PC-3 (cell line): ENCODE results near the gene HOXC13. TPM values are rescaled to one million over a fixed set of nuclear protein-coding genes. Genes with fewer than 3 reads are reported as not detected.
A peak's percentile ranks its signal among the peaks of the same experiment; 100 is the strongest.

ENCODE experiments used
- ATAC-seq: fragments of 200-7000 bp; cut with Tn5 transposase; 2 replicates; pipeline ENCODE4 v1.9.1; 2020; ENCODE audit warnings: mild to moderate bottlenecking, moderate library complexity
- BruUV-seq: library from RNA; stranded (reverse); fragments of 400-500 nt; replicated peaks from 2 replicates; lab custom pipeline; 2021; lab: Mats Ljungman, UMichigan
- CTCF ChIA-PET: fragments of 300-600 bp; sonication (Branson Sonifier 250); formaldehyde crosslinking; loops from one replicate; lab custom pipeline; 2022; ENCODE audit warnings: antibody characterized with exemption; lab: Charles Lee
- POLR2A ChIA-PET: fragments of 300-600 bp; sonication (Branson Sonifier 250); formaldehyde crosslinking; loops from one replicate; lab custom pipeline; 2022; ENCODE audit warnings: antibody characterized with exemption; ENCODE audit not compliant: unreplicated experiment; lab: Charles Lee
- DNase-seq: peaks from one replicate; pipeline ENCODE4 v3.0.0-alpha.2; 2015
- H2AFZ ChIP-seq: fragments of 300-600 bp; sonication (generic); 2 replicates; pipeline ENCODE4 v1.6.0; 2016; ENCODE audit warnings: antibody characterized with exemption, low read length
- H3F3A ChIP-seq: fragments of 300-600 bp; sonication (generic); one replicate; pipeline ENCODE4 v1.6.0; 2017; ENCODE audit warnings: antibody characterized with exemption, low read length, control low read depth, mild to moderate bottlenecking; ENCODE audit not compliant: unreplicated experiment
- H3K27ac ChIP-seq: fragments of 300-600 bp; sonication (generic); 2 replicates; pipeline ENCODE4 v1.5.1; 2016; ENCODE audit warnings: mild to moderate bottlenecking, low read length
- H3K27me3 ChIP-seq: fragments of 300-600 bp; sonication (generic); 2 replicates; pipeline ENCODE4 v1.6.1; 2016; ENCODE audit warnings: low read length, mixed read lengths
- H3K36me3 ChIP-seq: fragments of 300-600 bp; sonication (generic); 2 replicates; pipeline ENCODE4 v1.6.1; 2016; ENCODE audit warnings: low read depth, mixed run types, low read length, mixed read lengths
- H3K4me1 ChIP-seq: fragments of 300-600 bp; sonication (generic); 2 replicates; pipeline ENCODE4 v1.5.1; 2016; ENCODE audit warnings: low read length; ENCODE audit not compliant: insufficient read depth
- H3K4me2 ChIP-seq: fragments of 300-600 bp; sonication (generic); 2 replicates; pipeline ENCODE4 v1.6.0; 2016; ENCODE audit warnings: low read length
- H3K4me3 ChIP-seq: fragments of 300-600 bp; sonication (generic); 2 replicates; pipeline ENCODE4 v1.5.1; 2016; ENCODE audit warnings: mild to moderate bottlenecking, low read length, mixed read lengths
- H3K79me2 ChIP-seq: fragments of 300-600 bp; sonication (generic); 2 replicates; pipeline ENCODE4 v1.6.1; 2017; ENCODE audit warnings: low read length, mixed read lengths
- H3K9ac ChIP-seq: fragments of 300-600 bp; sonication (generic); 2 replicates; pipeline ENCODE4 v1.6.0; 2016; ENCODE audit warnings: mild to moderate bottlenecking, low read length
- H3K9me2 ChIP-seq: fragments of 300-600 bp; sonication (generic); replicated peaks from 2 replicates; pipeline ENCODE4 v1.6.1; 2016; ENCODE audit warnings: mixed run types, low read length, mixed read lengths
- H3K9me3 ChIP-seq: fragments of 300-600 bp; sonication (generic); 2 replicates; pipeline ENCODE4 v1.6.1; 2016; ENCODE audit warnings: low read length, mixed read lengths
- H4K20me1 ChIP-seq: fragments of 300-600 bp; sonication (generic); 2 replicates; pipeline ENCODE4 v1.6.1; 2016; ENCODE audit warnings: low read length, mixed read lengths
- EZH2 ChIP-seq: fragments of 300-600 bp; sonication (generic); IDR thresholded peaks from one replicate; pipeline ENCODE4 v1.6.1; 2017; ENCODE audit warnings: antibody characterized with exemption, mild to moderate bottlenecking, low read length; ENCODE audit not compliant: unreplicated experiment
- EZH2phosphoT487 ChIP-seq: fragments of 300-600 bp; sonication (generic); IDR thresholded peaks from 2 replicates; pipeline ENCODE4 v1.6.1; 2018; ENCODE audit warnings: mild to moderate bottlenecking, antibody characterized with exemption, low read length, borderline replicate concordance
- intact Hi-C: fragments of 100-400 bp; cut with micrococcal nuclease; formaldehyde crosslinking; loops from 2 replicates; pipeline ENCODE4 v1.9.0; 2023
- total RNA-seq: library from RNA; depleted of rRNA; stranded (reverse); fragments of >200 nt; gene quantifications from 2 replicates; pipeline ENCODE4 v1.2.3, GENCODE V29; 2014
- TF ChIP-seq, protein P1 (sequence below): fragments of 300-600 bp; sonication (generic); conservative IDR thresholded peaks from 2 replicates; pipeline ENCODE4 v1.5.1; 2017; ENCODE audit warnings: antibody characterized with exemption, low read depth, mild to moderate bottlenecking, low read length

HOXC13 gene
- total RNA-seq, 1 experiment from 2014 or later, result 9.0 TPM

DNA sequence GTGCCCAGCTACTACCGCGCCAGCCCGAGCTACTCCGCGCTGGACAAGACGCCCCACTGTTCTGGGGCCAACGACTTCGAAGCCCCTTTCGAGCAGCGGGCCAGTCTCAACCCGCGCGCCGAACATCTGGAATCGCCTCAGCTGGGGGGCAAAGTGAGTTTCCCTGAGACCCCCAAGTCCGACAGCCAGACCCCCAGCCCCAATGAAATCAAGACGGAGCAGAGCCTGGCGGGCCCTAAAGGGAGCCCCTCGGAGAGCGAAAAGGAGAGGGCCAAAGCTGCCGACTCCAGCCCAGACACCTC lies 47.0 kb downstream of the HOXC13 start:
- no peak for DNase-seq

DNA sequence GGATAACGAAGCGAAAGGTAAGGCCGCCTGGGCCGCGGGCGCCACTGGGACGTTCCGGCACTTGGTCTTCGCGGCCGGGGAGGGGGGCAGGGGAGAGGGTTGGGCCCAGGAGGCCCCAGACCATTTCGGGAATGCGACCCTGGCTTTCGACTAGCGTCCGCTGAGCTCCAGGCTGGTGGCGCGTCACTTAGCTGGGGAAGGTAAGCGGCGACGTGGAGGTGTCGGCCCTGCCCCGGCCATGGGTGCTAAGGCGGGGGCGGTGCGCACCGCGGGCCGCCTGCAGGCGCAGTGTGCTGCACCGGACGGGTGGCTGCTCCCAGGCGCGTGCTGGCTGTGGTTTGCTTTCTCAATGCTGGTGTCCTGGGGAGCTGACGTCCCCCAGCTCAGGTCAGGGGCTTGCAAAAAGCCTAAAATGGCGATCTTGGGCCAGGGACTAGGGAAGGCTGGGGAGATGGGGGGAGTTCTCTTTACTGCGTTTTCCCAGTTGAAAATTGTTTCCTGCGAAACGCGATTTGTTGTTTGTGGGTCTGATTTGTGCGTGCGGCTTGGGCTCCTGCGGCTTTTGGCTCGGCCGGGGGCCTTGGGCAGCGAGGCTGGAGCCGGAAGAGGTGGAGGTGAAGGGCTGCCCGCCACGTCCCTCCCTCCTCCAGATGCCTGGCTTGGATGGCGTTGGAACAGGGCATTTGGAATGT lies 47.5 kb downstream of the HOXC13 start:
- Histone ChIP-seq H3K9me3 (no peaks in the 10 kb centered on the region), H3K4me3 (0 out of 2 replicates have a peak overlapping the region, but pooled peaks have one; percentile 23), H3K9me2 (no peaks in the 10 kb centered on the region), H3K79me2 (peaks cover 7% of the 10 kb centered on the region), H3K9ac (no peak overlapping the region), H3K36me3 (no peaks in the 10 kb centered on the region), H3F3A (no peaks in the 10 kb centered on the region), H2AFZ (no peak overlapping the region), H4K20me1 (no peaks in the 10 kb centered on the region), H3K4me2 (peak overlapping the region; percentile 78), H3K4me1 (peaks cover 36% of the 10 kb centered on the region), H3K27ac (no peak overlapping the region), H3K27me3 (no peaks in the 10 kb centered on the region)
- BruUV-seq, result no TSS peak
- intact Hi-C loops, result loop anchor here (5.0 kb wide), 1 partner anchor 44 kb away; no protein-coding TSS in a partner anchor
- TF ChIP-seq, protein P1, sequence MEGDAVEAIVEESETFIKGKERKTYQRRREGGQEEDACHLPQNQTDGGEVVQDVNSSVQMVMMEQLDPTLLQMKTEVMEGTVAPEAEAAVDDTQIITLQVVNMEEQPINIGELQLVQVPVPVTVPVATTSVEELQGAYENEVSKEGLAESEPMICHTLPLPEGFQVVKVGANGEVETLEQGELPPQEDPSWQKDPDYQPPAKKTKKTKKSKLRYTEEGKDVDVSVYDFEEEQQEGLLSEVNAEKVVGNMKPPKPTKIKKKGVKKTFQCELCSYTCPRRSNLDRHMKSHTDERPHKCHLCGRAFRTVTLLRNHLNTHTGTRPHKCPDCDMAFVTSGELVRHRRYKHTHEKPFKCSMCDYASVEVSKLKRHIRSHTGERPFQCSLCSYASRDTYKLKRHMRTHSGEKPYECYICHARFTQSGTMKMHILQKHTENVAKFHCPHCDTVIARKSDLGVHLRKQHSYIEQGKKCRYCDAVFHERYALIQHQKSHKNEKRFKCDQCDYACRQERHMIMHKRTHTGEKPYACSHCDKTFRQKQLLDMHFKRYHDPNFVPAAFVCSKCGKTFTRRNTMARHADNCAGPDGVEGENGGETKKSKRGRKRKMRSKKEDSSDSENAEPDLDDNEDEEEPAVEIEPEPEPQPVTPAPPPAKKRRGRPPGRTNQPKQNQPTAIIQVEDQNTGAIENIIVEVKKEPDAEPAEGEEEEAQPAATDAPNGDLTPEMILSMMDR, result no peak
- TF ChIP-seq EZH2phosphoT487 (no peak), EZH2 (no peak)
- DNase-seq, result no peak
- no peak for ATAC-seq
- ChIA-PET POLR2A (no interaction called here), CTCF (no interaction called here)

More for the DNA sequence above, 47.0 kb downstream of the HOXC13 start:
- ChIA-PET CTCF (interaction anchor here (0.6 kb wide), 1 partner anchor 20 kb away, joined by 6 read pairs; no protein-coding TSS in a partner anchor), POLR2A (no interaction called here)
- H3K9ac ChIP-seq, result no peak overlapping the region
- no peaks in the 10 kb centered on the region for H3K9me3 ChIP-seq
- no peaks in the 10 kb centered on the region for H3F3A ChIP-seq
- TF ChIP-seq EZH2phosphoT487 (no peak), EZH2 (no peak)
- TF ChIP-seq, protein P1, result no peak
- intact Hi-C loops, result loop anchor here (5.0 kb wide), 1 partner anchor 43 kb away; no protein-coding TSS in a partner anchor
- H3K36me3 ChIP-seq, result no peaks in the 10 kb centered on the region
- H4K20me1 ChIP-seq, result no peaks in the 10 kb centered on the region
- H3K27me3 ChIP-seq, result no peaks in the 10 kb centered on the region
- peaks cover 2% of the 10 kb centered on the region for H3K79me2 ChIP-seq
- no peaks in the 10 kb centered on the region for H3K9me2 ChIP-seq
- no peak overlapping the region for H2AFZ ChIP-seq
- no peak overlapping the region for H3K27ac ChIP-seq
- peak overlapping the region; percentile 78 for H3K4me2 ChIP-seq
- peaks cover 31% of the 10 kb centered on the region for H3K4me1 ChIP-seq
- no peak for ATAC-seq
- no TSS peak for BruUV-seq
- H3K4me3 ChIP-seq, result no peak overlapping the region
